ENCODE data around the gene POPDC3. TPM values are rescaled to one million over a fixed set of nuclear protein-coding genes. Genes with fewer than 3 reads are reported as not detected.

POPDC3 gene
- total RNA-seq, 2 donors from 2014 or later: 39.3 to 57.6 TPM

- H3K4me3 ChIP-seq: no peak overlapping the region
- H3K36me3 ChIP-seq: peaks cover 5% of the 10 kb centered on the region
- no peak for TF ChIP-seq CTCF (IDR thresholded peaks at IDR 0.05)
- H3K27me3 ChIP-seq: no peaks in the 10 kb centered on the region
- DNase-seq (ENCODE audit: low spot score): no peak
- H3K27ac ChIP-seq: no peak overlapping the region
- no peaks in the 10 kb centered on the region for H3K4me1 ChIP-seq
- no peaks in the 10 kb centered on the region for H3K9me3 ChIP-seq
Observed at GRCh38 chr6:105109955-105110895, 69.6 kb downstream of the POPDC3 start.

GRCh38 chr6:105108631-105109262 is 71.1 kb downstream of the POPDC3 start:
- peaks cover 5% of the 10 kb centered on the region for H3K36me3 ChIP-seq
- no peak overlapping the region for H3K4me3 ChIP-seq
- no peaks in the 10 kb centered on the region for H3K9me3 ChIP-seq
- TF ChIP-seq CTCF (IDR thresholded peaks at IDR 0.05): no peak
- H3K27me3 ChIP-seq: no peaks in the 10 kb centered on the region
- H3K27ac ChIP-seq: no peak overlapping the region
- no peaks in the 10 kb centered on the region for H3K4me1 ChIP-seq
- DNase-seq (ENCODE audit: low spot score): no peak

Other genes with a start within 250 kb of the POPDC3 start
- gene LIN28B, start 222.9 kb downstream of the POPDC3 start, total RNA-seq: not detected
- 10 to 100 TPM; 13.7 to 16.8 TPM for gene PREP, start 223.1 kb upstream of the POPDC3 start, total RNA-seq

All from right atrium auricular region (tissue), 2 donors.